Activated CD8-positive, alpha-beta memory T cell treated with anti-CD3 and anti-CD28 coated beads for 36 hours (primary cell): ENCODE data around the gene TPSAB1. TPM values are rescaled to one million over a fixed set of nuclear protein-coding genes. Genes with fewer than 3 reads are reported as not detected.
"Not testable (repeated sequence)": the region's sequence is repeated elsewhere in the genome, so short reads cannot be mapped to it uniquely, and the experiment has no call there.

Experiments
- CTCF ChIA-PET: fragments of 350-600 bp; sonication (Branson Sonifier 250); formaldehyde crosslinking; loops from one replicate; lab custom pipeline; 2021; ENCODE audit warnings: antibody characterized with exemption; lab: Charles Lee
- POLR2A ChIA-PET: fragments of 350-600 bp; sonication (Branson Sonifier 250); formaldehyde crosslinking; loops from one replicate; lab custom pipeline; 2021; ENCODE audit warnings: antibody characterized with exemption; lab: Charles Lee
- total RNA-seq, 2 experiments: library from RNA; stranded (reverse); gene quantifications; one replicate each; pipeline ENCODE4 v1.2.3, GENCODE V29; 2021

The TPSAB1 gene
- total RNA-seq, 2 experiments from 2014 or later, result not detected

DNA sequence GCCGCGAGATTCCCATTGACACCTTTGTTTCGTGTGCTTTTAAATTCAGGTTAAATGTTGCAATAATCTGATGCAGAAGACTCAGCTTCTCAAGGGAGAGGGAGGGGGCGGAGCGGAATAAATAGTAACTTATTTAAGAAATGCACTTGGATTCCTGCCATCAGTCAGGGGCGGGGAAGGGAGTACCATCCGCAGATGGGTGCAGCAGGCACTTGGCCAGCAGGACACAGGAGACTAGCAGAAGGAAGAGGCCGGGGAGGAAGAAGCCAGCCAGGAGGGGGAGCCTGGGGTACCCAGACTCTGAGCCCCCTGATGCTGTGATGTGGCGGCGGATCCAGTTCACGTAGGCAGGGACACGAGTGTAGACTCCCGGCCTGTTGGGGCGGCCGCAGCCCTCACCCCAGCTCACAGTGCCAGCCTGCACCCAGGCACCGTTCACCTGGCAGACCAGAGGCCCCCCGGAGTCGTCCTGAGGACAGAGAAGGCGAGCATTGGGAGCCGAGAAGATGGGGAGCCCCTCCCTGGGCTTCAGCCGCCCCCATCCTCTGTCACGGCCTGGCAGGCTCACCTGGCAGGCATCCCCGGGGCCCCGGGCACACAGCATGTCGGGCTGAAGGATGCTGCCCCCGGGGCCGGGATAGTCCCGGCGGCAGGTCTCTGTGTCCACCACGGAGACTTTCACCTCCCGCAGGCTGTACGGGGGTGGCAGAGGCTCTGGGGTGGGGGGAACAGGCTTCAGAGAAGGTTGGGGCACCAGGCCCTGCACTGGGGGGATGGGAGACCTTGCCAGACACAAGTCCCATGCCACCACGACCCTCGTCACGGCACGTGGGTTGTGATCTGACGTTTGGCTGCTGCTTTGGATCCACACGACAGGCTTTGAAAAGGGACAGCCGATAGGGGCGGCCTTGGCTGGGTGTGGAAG is 18.6 kb upstream of the TPSAB1 start:
- CTCF ChIA-PET, result no interaction called here
- POLR2A ChIA-PET, result no interaction called here

DNA sequence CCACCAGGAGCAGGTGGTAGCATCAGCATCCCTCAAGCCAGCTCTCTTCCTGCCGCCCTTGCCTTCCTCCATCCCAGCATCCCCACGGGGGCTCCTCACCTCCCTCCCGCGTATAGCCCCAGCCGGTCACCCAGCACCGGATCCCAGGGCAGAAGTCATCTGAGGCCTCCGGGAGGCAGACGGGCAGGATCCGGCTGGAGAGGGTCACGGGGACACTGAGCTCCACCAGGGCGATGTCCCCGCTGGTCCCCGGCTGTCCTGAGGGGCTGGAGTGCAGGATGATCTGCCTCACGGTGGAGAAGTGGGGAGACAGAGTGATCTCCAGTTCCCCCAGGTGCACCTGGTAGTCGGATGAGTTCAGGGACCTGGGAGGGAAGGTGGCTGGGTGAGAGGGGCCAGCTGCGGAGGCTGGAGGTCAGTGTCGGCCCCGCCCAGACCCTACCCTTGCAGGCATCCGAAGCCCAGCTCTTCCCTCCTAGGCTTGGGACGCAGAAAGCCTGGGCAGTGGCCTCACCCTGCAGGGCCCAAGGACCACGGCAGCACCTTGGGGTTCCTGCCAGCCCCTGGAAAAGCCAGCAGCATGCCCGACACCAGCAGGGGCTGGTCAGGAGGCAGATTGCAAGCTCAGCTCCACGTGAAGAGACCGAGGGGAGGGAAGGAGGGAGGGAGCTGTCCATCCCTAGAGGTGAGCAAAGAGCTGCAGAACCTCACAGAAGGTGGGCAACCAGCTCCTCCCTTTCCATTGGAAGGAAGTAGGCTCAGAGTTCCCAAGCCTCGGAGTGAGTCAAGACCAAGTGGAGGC is 17.8 kb upstream of the TPSAB1 start:
- ChIA-PET CTCF (no interaction called here), POLR2A (no interaction called here)

DNA sequence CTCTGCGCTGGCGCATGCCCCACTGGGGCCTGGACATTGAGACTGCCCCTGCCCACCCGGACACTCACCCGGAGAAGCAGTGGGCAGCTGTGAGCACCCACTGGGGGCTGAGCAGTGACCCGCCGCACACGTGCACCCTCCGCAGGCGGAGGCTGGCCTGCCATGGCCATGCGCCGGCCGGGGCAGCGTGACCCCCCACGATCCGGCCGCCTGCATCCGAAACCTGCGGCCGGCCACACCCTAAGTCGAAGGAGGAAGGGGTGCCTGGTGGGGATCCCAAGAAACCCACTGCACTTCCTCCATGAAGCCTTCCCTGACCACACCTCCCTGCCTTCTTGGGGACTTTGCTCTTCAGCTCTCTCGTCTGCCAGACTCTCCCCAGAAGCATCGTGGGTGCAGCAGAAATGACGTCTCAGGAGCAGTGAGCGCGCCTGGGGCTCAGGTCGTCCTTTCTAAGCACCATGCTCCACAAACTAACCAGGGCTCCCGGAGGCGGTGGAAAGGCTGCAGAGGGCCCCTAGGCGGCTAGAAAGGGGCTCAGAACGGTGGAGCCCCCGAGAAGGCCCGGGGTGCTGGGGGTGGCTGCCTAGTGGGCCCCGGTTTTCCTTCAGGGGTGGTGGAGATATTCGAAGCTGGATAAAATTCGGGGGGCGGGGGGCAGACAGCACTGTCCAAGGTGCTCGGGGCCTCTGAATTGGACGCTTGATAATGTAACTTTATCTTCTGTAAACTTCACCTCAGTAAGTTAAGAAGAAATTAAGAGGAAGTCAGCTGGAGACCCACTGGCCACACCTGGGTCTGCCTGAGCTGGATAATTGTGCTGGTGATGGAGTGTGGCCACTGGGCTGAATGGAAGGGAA is 16.9 kb upstream of the TPSAB1 start:
- ChIA-PET POLR2A (no interaction called here), CTCF (no interaction called here)

DNA sequence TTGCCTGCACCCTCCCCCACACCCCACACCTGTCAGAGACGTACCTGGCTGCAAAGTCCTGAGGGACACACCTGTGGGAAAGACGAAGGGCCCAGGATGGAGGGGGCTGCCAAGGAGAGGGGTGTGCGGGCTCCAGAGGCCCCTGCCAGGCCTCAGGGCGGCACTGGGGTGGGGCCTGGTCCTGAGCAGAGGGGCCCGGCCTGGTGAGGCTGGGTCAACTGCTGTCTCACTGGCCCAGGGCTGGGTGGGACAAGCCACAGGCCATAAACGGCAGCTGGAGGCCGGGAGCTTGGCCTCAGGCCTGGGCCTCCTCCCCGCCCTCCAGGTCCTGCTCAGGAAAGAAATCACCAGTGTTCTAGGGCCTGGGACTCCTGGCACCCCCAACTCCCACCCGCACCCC is 15.9 kb upstream of the TPSAB1 start:
- POLR2A ChIA-PET, result no interaction called here

DNA sequence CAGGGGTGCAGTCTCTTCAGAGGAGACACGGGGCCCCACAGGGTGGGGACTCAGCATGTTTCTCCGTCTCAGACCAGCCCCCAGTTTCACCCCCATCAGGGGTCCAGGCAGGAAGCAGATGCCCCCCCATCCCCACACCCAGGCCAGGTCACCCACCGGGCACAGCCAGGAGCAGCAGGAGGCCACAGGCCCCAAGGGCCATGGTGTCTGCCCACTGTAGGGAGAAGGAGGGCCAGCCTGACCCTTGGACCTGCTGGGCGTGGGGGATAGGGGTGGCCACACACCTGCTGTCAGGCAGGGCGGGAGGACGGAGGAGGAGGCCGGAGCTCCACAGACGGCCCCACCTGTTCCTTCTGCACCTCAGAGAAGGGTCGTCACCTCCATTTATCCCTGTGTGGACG is 15.5 kb upstream of the TPSAB1 start, which contains the start of gene TPSG1:
TPSG1 (minus strand) TSS at position 218 of the 401 bp plus-strand sequence; CDS start at position 202, 16 bp downstream.
- CTCF ChIA-PET, result interaction anchor here (0.6 kb wide), 1 partner anchor 22 kb away, joined by 3 read pairs; no protein-coding TSS in a partner anchor
- POLR2A ChIA-PET, result no interaction called here

More for the DNA sequence above, 15.9 kb upstream of the TPSAB1 start:
- CTCF ChIA-PET, result interaction anchor here (0.6 kb wide), 1 partner anchor 22 kb away, joined by 3 read pairs; no protein-coding TSS in a partner anchor

DNA sequence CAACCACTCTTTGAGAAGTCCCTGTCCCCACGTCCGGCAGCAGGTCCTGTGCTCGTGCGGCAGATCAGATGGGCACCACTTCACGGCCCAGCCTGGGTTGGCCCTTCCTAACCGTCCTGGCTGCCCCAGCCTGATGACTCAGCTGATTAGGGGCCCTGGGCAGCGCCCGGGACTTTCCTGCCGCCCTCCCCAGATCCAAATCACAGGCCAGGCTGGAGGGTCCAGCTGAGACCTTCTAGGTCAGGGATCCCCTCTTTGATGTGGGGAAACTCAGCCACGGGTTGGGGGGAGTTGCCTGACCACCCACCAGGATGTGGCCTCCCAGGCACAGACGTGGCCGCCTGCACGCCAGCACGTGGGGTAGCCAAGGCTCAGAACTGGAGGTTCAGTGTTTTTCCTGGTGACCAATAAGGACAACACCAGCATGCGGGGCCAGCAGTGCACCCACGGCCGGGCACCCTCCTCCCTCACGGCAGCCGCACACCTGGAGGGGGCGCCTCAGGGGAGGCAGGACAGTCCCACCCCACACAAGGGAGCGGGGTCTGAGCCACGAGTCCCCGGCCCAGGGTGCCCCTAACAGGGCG is 14.7 kb upstream of the TPSAB1 start:
- CTCF ChIA-PET, POLR2A ChIA-PET: not testable (repeated sequence)

DNA sequence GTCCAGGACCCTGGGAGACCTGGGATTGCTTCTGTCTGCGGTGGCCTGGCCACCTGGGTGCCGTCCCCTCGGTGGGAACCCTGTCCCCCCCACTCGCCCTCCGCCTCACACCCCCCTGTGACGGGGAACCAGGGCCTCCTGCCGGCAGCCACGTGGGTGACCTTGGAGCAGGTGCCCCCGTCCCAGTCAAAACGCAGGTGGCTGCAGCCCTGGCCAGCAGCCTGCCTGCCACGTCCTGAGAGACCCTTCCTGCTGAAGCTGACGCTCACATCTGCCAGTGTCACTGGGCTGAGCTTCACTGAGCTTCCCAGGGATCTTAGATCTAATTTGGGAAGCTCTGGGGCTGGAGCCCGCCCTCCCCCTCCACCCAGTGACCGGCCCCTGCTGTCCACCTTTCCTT is 13.8 kb upstream of the TPSAB1 start:
- POLR2A ChIA-PET, CTCF ChIA-PET: not testable (repeated sequence)

DNA sequence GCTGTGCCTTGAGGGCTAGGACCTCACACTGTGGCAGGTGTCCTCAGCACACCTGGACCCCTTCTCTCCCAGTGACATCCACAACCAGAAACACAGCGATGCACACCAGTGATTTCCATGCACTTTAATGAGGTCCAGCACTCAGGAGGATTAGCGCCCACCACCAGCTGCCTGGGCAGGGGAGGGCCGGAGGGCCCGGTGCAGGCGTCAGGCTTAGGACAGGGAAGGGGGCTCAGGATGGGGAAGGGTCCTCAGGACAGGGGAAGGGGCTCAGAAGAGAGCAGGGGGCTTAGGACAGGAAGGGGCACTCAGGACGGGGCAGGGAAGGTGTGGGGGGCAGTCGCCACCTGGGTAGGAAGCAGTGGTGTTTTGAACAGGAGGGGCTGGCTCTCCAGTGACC is 12.3 kb upstream of the TPSAB1 start:
- POLR2A ChIA-PET, CTCF ChIA-PET: not testable (repeated sequence)

DNA sequence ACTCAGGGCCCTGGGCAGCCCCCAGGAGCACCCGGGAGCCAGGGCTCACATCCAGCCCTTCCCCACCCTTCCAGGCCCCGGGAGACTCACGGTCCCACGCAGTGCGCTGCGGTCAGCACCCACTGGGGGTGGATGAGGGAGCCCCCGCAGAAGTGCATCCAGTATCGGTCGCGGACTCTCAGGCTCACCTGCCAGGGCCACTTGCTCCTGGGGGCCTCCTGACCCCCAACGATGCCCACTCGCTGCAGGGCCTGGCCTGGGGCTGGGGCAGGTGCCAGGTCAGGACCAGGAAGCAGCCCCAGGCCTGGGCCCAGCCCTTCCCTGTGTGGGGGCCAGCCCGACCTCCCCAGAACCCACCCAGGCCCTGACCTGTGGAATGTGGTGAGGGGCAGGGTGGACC is 11.0 kb upstream of the TPSAB1 start:
- CTCF ChIA-PET, POLR2A ChIA-PET: not testable (repeated sequence)

DNA sequence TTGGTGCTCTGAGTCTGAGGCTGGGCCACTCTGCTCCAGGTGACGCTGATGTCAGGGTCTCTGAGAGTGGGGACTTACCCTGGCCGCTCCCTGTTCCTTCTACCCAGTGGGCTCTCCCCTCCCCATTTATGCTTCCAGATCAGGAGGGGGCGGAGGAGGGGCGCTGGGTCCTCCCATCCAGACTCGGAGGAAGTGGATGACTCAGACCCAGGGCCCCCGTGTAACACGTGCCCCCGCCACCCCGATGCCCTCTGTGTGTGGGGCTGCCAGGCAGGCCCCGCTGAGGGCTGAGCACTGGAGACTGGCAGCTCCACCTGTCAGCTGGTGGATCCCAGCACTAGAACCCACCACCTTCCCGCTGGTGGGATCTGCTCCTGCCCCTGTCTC is 10.4 kb upstream of the TPSAB1 start, which contains the start of gene TPSB2:
TPSB2 (minus strand) TSS at position 101 of the 387 bp plus-strand sequence. CDS start 233 bp downstream, outside the sequence.
- POLR2A ChIA-PET, CTCF ChIA-PET: not testable (repeated sequence)

DNA sequence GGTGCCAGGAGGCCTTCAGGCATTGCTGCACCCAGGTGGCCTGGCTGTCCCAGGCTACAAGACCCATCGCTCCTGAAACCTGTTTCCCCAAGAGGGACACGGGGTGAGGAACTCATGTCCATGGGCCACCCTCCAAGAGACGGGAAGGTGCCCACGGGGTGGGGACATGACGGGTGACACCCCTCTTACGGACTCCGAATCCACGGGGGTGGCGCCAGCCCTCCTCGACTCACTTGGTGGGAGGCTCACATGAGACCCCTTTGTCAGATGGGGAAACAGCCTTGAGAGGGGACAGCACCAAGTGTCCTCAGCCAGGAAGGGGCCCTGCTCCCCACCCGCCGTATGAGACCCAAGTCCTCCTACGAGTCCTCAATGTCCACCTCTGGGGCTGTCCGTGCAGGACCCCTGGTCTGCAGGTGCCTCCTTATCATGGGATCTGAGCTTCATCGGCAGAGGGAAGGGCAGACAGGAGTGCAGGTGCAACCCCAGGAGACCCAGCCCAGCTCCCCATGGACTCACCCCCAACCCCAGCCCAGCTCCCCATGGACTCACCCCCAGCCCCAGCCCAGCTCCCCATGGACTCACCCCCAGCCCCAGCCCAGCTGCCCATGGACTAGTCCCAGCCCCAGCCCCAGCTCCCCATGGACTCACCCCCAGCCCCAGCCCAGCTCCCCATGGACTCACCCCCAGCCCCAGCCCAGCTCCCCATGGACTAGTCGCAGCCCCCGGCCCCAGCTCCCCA is 9.9 kb upstream of the TPSAB1 start:
- CTCF ChIA-PET, POLR2A ChIA-PET: not testable (repeated sequence)

DNA sequence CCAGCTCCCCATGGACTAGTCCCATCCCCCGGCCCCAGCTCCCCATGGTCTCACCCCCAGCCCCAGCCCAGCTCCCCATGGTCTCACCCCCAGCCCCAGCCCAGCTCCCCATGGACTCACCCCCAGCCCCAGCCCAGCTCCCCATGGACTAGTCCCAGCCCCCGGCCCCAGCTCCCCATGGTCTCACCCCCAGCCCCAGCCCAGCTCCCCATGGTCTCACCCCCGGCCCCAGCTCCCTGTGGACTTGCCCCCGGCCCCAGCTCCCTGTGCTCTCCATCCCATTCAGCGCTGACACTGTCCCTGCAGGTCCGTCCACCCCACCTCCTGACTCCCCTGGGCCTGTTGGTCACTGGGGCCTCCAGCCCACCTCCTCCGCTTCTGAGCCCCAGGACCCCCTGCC is 9.2 kb upstream of the TPSAB1 start:
- POLR2A ChIA-PET, CTCF ChIA-PET: not testable (repeated sequence)

DNA sequence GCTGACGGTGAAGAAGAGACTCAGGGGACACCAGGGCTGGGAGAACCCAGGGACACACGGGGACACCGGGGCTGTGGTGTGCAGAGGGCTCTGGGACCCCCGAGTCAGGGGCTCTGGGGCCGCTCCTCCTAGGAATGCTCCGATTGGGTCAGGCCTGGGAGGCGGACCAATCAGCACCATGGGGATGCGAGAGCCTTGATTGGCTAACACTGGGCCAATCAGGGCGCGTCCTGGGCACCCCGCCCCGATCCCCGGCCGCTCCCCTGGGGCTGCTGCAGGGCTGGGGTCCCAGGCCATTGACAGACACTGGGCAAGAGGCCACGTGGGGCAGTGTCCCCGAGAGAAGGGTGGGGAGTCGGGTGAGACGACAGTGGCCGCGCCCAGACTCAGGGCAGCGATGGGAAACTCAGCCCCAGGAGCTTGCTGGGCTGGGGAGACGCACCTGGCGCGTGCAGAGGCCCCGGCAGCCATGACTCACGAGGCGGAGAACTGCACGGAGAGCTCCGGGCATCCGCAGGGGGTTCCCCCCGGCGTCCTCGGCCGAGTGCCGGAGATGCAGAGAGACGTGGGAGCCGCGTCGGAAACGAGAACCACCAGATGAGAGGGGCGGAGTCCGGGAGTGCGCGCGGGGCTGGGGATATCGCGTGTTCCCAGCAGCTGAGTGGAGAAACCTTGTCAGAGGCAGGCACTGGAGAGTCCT is 8.3 kb upstream of the TPSAB1 start:
- CTCF ChIA-PET, result not testable (repeated sequence)

DNA sequence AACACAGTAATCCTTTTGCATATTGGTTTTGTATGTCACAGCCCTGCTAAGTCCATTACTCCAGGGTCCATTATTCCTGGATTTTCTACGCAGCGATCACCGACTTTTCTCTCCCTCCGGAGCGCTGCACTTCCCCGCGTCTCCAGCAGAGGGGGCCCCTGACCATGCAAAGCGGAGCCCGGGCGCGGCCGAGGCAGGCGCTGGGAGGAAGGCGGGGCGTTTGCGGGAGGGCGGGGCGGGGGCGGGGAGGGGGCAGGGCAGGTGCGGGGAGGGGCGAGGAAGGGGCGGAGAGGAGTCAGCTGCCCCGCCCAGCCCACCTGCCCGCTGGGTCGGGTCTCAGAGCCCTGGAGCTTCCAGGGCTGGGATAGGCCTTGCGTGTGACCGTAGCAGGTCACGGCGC is 3.8 kb upstream of the TPSAB1 start:
- POLR2A ChIA-PET, CTCF ChIA-PET: not testable (repeated sequence)

More for the DNA sequence above, 8.3 kb upstream of the TPSAB1 start:
- POLR2A ChIA-PET, result not testable (repeated sequence)

DNA sequence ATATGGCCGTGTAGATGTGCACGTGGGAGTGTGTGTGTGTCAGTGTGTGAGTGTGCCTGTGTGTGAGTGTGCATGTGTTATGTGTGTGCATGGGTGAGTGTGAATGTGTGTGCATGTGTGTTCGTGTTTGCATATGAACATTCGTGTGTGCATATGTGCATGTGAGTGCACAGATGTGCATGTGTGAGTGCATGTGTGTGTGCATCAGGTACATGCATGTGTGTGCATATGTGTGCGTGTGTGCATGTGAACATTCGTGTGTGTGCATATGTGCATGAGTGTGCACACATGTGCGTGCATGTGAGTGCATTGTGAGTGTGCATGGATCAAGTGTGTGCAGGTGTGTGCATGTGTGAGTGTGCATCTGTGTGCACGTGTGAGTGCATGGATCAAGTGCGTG is 2.5 kb upstream of the TPSAB1 start:
- ChIA-PET CTCF (no interaction called here), POLR2A (no interaction called here)

DNA sequence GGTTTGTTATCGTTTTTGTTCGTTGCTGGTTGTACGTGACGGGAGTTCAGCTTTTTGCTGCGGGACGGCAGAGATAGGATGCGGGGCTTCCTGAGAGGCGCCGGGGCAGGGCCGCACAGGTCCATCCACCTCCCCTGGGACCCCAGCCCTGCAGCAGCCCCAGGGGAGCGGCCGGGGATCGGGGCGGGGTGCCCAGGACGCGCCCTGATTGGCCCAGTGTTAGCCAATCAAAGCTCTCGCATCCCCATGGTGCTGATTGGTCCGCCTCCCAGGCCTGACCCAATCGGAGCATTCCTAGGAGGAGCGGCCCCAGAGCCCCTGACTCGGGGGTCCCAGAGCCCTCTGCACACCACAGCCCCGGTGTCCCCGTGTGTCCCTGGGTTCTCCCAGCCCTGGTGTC is 1.6 kb upstream of the TPSAB1 start:
- CTCF ChIA-PET, result interaction anchor here (0.6 kb wide), 1 partner anchor 186 kb away, joined by 3 read pairs; no protein-coding TSS in a partner anchor
- POLR2A ChIA-PET, result not testable (repeated sequence)

DNA sequence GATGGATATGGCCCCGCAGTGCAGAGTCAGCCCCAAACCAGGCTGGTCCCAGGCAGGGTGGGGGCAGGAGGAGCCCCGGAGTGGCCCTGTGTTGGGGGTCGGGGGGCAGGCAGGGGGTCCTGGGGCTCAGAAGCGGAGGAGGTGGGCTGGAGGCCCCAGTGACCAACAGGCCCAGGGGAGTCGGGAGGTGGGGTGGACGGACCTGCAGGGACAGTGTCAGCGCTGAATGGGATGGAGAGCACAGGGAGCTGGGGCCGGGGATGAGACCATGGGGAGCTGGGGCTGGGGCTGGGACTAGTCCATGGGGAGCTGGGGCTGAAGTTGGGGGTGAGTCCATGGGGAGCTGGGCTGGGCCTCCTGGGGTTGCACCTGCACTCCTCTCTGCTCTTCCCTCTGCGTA is 930 bp upstream of the TPSAB1 start:
- CTCF ChIA-PET, POLR2A ChIA-PET: not testable (repeated sequence)

DNA sequence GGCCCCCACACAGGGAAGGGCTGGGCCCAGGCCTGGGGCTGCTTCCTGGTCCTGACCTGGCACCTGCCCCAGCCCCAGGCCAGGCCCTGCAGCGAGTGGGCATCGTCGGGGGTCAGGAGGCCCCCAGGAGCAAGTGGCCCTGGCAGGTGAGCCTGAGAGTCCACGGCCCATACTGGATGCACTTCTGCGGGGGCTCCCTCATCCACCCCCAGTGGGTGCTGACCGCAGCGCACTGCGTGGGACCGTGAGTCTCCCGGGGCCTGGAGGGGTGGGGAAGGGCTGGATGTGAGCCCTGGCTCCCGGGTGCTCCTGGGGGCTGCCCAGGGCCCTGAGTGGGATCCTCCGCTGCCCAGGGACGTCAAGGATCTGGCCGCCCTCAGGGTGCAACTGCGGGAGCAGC is 576 bp downstream of the TPSAB1 start:
- CTCF ChIA-PET, POLR2A ChIA-PET: not testable (repeated sequence)
